CD8-positive, alpha-beta memory T cell (primary cell): ENCODE measurements around the gene NTM. TPM values are rescaled to one million over a fixed set of nuclear protein-coding genes. Genes with fewer than 3 reads are reported as not detected.
"Not testable (repeated sequence)": the region's sequence is repeated elsewhere in the genome, so short reads cannot be mapped to it uniquely, and the experiment has no call there.

Source experiments
- CTCF ChIA-PET: fragments of 350-600 bp; sonication (Branson Sonifier 250); formaldehyde crosslinking; loops from one replicate; lab custom pipeline; 2021; ENCODE audit warnings: antibody characterized with exemption; lab: Charles Lee
- POLR2A ChIA-PET: fragments of 350-600 bp; sonication (Branson Sonifier 250); formaldehyde crosslinking; loops from one replicate; lab custom pipeline; 2021; ENCODE audit warnings: antibody characterized with exemption; lab: Charles Lee
- DNase-seq, 5 donors: peaks; one replicate each; pipeline versions ENCODE4 v3.0.0 to v3.0.0-alpha.2; 2020 to 2022; ENCODE audit warnings: mixed read lengths in 1 of 5
- H3K27ac ChIP-seq: one replicate; pipeline ENCODE4 v1.7.0; 2013; ENCODE audit warnings: low read depth, mild to moderate bottlenecking, low read length, moderate library complexity
- H3K27me3 ChIP-seq: 2 replicates; pipeline ENCODE4 v1.7.0; 2013; ENCODE audit warnings: low read length, mild to moderate bottlenecking; ENCODE audit not compliant: insufficient read depth, poor library complexity, severe bottlenecking
- H3K36me3 ChIP-seq: 2 replicates; pipeline ENCODE4 v1.7.0; 2013; ENCODE audit warnings: mild to moderate bottlenecking, low read length, moderate library complexity; ENCODE audit not compliant: insufficient read depth
- H3K4me1 ChIP-seq: 2 replicates; pipeline ENCODE4 v1.7.0; 2013; ENCODE audit warnings: mild to moderate bottlenecking, low read length, moderate library complexity; ENCODE audit not compliant: insufficient read depth
- H3K4me3 ChIP-seq: 2 replicates; pipeline ENCODE4 v1.7.0; 2013; ENCODE audit warnings: mild to moderate bottlenecking, low read length
- H3K9me3 ChIP-seq: 2 replicates; pipeline ENCODE4 v1.7.0; 2013; ENCODE audit warnings: mild to moderate bottlenecking, low read length
- H3K27ac Mint-ChIP-seq, 8 donors: one replicate each; pipeline ENCODE4 v1.8.0; 2020 to 2021; ENCODE audit warnings: mixed read lengths in 8 of 8, mild to moderate bottlenecking in 6 of 8, inconsistent platforms in 3 of 8, moderate library complexity in 3 of 8
- H3K27me3 Mint-ChIP-seq, 2 donors: one replicate each; pipeline ENCODE4 v1.8.0; 2020 to 2021; ENCODE audit warnings: mixed read lengths in 2 of 2, mild to moderate bottlenecking in 1 of 2, moderate library complexity in 1 of 2
- H3K36me3 Mint-ChIP-seq, 3 donors: one replicate each; pipeline ENCODE4 v1.8.0; 2020 to 2021; ENCODE audit warnings: mixed read lengths in 3 of 3, inconsistent platforms in 1 of 3, mild to moderate bottlenecking in 1 of 3
- H3K4me1 Mint-ChIP-seq, 3 donors: one replicate each; pipeline ENCODE4 v1.8.0; 2020 to 2021; ENCODE audit warnings: mixed read lengths in 3 of 3, inconsistent platforms in 1 of 3, mild to moderate bottlenecking in 1 of 3
- H3K4me3 Mint-ChIP-seq, 7 donors: one replicate each; pipeline ENCODE4 v1.8.0; 2020 to 2021; ENCODE audit warnings: mixed read lengths in 7 of 7, mild to moderate bottlenecking in 6 of 7, moderate library complexity in 4 of 7, inconsistent platforms in 2 of 7
- H3K9me3 Mint-ChIP-seq, 5 donors: one replicate each; pipeline ENCODE4 v1.8.0; 2020 to 2022; ENCODE audit warnings: mixed read lengths in 5 of 5, mild to moderate bottlenecking in 3 of 5, moderate library complexity in 2 of 5, inconsistent platforms in 1 of 5
- polyA plus RNA-seq: library from polyadenylated mRNA; unstranded; fragments of 300-500 nt; fragmentation: Illumina TruSeq; gene quantifications from one replicate; pipeline ENCODE4 v1.2.3, GENCODE V29; 2021
- total RNA-seq, 2 experiments: library from RNA; stranded (reverse); gene quantifications; one replicate each; pipeline ENCODE4 v1.2.3, GENCODE V29; 2021

Gene NTM
- total and polyA plus RNA-seq, 3 experiments from 2014 or later, result not detected

GRCh38 chr11:131341900-131342299, 28.5 kb upstream of the NTM start:
- H3K4me1 ChIP-seq, H3K9me3 ChIP-seq, H3K27me3 ChIP-seq, H3K4me3 ChIP-seq, DNase-seq, H3K4me3 Mint-ChIP-seq, H3K4me1 Mint-ChIP-seq, H3K36me3 Mint-ChIP-seq, H3K27ac Mint-ChIP-seq, H3K36me3 ChIP-seq, POLR2A ChIA-PET, H3K27me3 Mint-ChIP-seq, H3K9me3 Mint-ChIP-seq, CTCF ChIA-PET, H3K27ac ChIP-seq: not testable (repeated sequence)

DNA sequence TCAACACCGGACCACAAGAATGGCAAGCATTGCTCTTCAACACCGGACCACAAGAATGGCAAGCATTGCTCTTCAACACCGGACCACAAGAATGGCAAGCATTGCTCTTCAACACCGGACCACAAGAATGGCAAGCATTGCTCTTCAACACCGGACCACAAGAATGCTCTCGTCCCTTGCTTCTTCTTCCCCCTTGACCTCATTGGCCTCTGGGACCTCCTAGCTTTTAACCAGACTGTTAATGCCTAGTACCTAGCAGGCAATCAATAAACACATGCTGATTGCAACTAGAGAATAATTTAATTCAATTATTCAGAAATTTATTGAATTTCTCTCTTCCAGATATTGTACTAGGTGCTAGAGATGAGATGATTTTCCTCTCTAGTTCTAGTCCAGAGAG, 28.0 kb upstream of the NTM start:
- H3K27ac Mint-ChIP-seq, H3K9me3 Mint-ChIP-seq, H3K27me3 Mint-ChIP-seq, H3K4me3 Mint-ChIP-seq, H3K4me1 ChIP-seq, H3K9me3 ChIP-seq, DNase-seq, H3K27ac ChIP-seq, H3K36me3 Mint-ChIP-seq, H3K4me1 Mint-ChIP-seq, H3K36me3 ChIP-seq, H3K27me3 ChIP-seq, CTCF ChIA-PET, POLR2A ChIA-PET, H3K4me3 ChIP-seq: not testable (repeated sequence)

DNA sequence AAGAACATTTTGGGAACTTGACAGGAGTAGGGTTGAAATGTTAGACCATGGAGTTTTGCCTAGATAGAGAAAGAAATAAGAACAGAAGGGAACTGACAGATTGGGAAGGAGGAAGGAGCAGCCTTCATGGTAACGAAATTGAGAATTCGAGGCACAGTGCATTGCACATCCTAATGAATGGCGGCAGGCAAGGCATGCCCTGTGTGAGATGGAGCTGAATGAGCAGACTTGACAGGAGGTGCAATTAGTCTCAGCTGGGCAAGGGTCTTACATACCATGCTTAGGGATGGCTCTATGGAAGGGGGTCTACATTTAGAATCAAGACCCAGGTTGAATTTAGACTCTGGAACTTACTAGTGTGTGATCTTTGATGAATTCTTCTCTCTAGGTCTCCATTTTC, 25.0 kb upstream of the NTM start:
- Mint-ChIP-seq H3K36me3 (no peaks in the 10 kb centered on the region), H3K27ac (no peak overlapping the region), H3K27me3 (no peaks in the 10 kb centered on the region), H3K4me1 (no peaks in the 10 kb centered on the region), H3K4me3 (no peak overlapping the region), H3K9me3 (peaks cover 0 to 6% (median 3%) of the 10 kb centered on the region in 5 donors)
- Histone ChIP-seq H3K27me3 (no peaks in the 10 kb centered on the region), H3K36me3 (no peaks in the 10 kb centered on the region), H3K9me3 (no peaks in the 10 kb centered on the region), H3K4me3 (no peak overlapping the region), H3K4me1 (no peaks in the 10 kb centered on the region), H3K27ac (no peak overlapping the region)
- ChIA-PET CTCF (no interaction called here), POLR2A (no interaction called here)
- DNase-seq, result no peak

DNA sequence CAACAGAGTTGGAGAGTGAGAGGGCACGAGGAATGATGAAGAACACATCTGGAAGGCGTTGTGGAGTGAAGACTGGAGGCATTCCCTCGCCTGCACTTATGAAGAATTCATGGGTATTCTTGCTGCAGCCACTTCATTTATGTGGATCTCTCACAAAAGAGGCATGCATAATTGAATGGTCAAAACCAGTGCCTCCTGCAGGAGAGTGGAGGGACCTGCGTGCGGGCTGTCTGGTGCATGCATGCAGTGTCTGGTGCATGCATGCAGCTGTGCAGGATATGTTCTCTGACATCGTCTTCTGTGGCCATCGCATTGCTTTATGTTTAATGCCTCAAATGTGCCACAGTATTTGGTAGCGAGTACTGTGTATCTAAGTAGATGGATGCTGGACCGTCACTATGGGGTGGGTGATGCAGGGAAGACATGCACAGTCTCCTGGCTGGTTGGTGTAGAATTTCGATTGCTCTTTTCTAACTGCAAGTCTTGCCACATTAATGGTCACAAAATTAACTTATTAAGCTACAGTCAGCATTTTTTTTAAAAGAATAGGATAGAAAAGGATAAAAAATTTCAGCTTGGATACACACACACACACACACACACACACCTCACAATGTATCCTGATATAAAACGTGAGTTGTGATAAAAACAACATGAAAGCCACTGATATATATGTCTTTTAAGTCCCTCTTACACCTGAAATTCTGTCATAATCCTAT, 20.9 kb upstream of the NTM start:
- no peak overlapping the region for H3K4me3 Mint-ChIP-seq
- H3K36me3 Mint-ChIP-seq, result no peaks in the 10 kb centered on the region
- Histone ChIP-seq H3K27me3 (no peaks in the 10 kb centered on the region), H3K9me3 (no peaks in the 10 kb centered on the region), H3K4me1 (no peaks in the 10 kb centered on the region), H3K4me3 (no peak overlapping the region), H3K27ac (no peak overlapping the region), H3K36me3 (no peaks in the 10 kb centered on the region)
- H3K27ac Mint-ChIP-seq, result no peak overlapping the region
- POLR2A ChIA-PET, result no interaction called here
- peaks cover 0 to 1% of the 10 kb centered on the region in 2 donors for H3K27me3 Mint-ChIP-seq
- CTCF ChIA-PET, result no interaction called here
- peaks cover 0 to 11% (median 3%) of the 10 kb centered on the region in 5 donors for H3K9me3 Mint-ChIP-seq
- no peaks in the 10 kb centered on the region for H3K4me1 Mint-ChIP-seq
- no peak for DNase-seq

DNA sequence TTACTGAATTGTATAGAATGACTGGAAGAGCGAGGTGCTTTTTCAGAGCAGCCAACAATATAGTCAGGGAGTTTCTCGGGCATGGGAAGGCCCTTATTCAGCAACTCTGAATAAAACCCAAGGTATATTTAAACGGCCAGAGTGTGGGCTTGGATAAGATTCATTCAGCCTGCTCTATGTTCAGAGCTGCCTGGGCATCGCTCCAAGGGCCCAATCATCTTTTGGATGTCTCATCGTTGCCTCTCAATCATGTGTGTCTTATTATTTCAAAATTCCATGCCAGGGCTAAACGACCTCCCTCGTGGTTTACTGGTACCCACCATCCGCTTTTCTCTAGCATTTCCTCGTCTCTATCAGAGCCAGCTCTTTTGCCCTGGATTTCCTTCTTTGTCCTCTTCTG, 19.5 kb upstream of the NTM start:
- H3K4me1 ChIP-seq, result no peaks in the 10 kb centered on the region
- Mint-ChIP-seq H3K9me3 (peaks cover 0 to 11% (median 3%) of the 10 kb centered on the region in 5 donors), H3K27me3 (peaks cover 0 to 1% of the 10 kb centered on the region in 2 donors), H3K4me1 (no peaks in the 10 kb centered on the region), H3K27ac (no peak overlapping the region), H3K36me3 (no peaks in the 10 kb centered on the region), H3K4me3 (no peak overlapping the region)
- DNase-seq, result no peak
- no peak overlapping the region for H3K27ac ChIP-seq
- no peak overlapping the region for H3K4me3 ChIP-seq
- POLR2A ChIA-PET, result no interaction called here
- CTCF ChIA-PET, result no interaction called here
- no peaks in the 10 kb centered on the region for H3K27me3 ChIP-seq
- H3K9me3 ChIP-seq, result no peaks in the 10 kb centered on the region
- H3K36me3 ChIP-seq, result no peaks in the 10 kb centered on the region

DNA sequence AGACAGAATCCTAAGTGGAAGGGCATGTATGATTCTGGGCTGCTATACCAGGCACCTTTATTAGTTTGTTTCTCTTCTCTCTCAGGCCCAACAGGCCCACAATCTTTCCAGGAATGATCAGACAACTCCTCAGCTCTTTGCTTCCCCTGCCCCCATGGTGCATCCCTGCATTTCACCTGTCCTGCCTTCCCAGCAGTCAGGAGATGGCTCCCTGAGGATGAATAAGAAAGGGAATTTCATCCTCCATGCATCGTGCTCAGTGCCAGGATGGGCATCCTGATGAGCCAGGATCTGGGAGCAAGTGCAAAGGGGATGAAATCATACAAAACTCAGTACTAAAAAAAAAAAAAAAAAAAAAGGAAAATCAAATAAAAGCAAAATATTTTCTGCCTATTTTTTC, 18.6 kb upstream of the NTM start:
- no peaks in the 10 kb centered on the region for H3K9me3 ChIP-seq
- H3K36me3 Mint-ChIP-seq, result no peaks in the 10 kb centered on the region
- no peaks in the 10 kb centered on the region for H3K27me3 ChIP-seq
- H3K4me3 Mint-ChIP-seq, result no peak overlapping the region
- no peaks in the 10 kb centered on the region for H3K36me3 ChIP-seq
- no peak overlapping the region for H3K4me3 ChIP-seq
- H3K9me3 Mint-ChIP-seq, result peaks cover 0 to 11% (median 3%) of the 10 kb centered on the region in 5 donors
- H3K27ac Mint-ChIP-seq, result no peak overlapping the region
- CTCF ChIA-PET, result no interaction called here
- H3K27ac ChIP-seq, result no peak overlapping the region
- peaks cover 0 to 1% of the 10 kb centered on the region in 2 donors for H3K27me3 Mint-ChIP-seq
- POLR2A ChIA-PET, result no interaction called here
- H3K4me1 Mint-ChIP-seq, result no peaks in the 10 kb centered on the region
- DNase-seq, result no peak
- no peaks in the 10 kb centered on the region for H3K4me1 ChIP-seq

DNA sequence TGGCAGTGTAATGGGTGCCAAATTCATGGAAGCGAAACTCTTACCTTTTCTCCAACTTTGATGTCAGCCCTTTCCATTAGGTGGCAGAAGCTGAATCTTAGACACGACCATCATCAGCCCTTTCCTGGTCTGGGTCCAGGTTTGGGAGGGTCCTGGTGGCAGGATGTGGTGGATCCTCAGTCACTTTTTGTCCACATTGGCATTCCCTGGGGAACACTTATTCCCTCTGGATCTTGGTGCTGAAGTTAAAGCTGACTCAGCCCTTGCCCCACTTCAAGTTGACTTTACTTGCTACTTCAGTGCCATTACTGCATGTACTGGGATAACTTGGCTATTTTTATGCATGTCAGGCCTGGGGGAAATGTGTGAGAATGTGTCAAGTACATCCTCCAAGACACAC, 16.6 kb upstream of the NTM start:
- H3K27ac ChIP-seq, result no peak overlapping the region
- ChIA-PET POLR2A (no interaction called here), CTCF (no interaction called here)
- H3K9me3 ChIP-seq, result no peaks in the 10 kb centered on the region
- no peak overlapping the region for H3K27ac Mint-ChIP-seq
- H3K4me3 Mint-ChIP-seq, result no peak overlapping the region
- peaks cover 0 to 1% of the 10 kb centered on the region in 2 donors for H3K27me3 Mint-ChIP-seq
- no peaks in the 10 kb centered on the region for H3K27me3 ChIP-seq
- no peak for DNase-seq
- no peaks in the 10 kb centered on the region for H3K4me1 Mint-ChIP-seq
- no peaks in the 10 kb centered on the region for H3K4me1 ChIP-seq
- H3K36me3 ChIP-seq, result no peaks in the 10 kb centered on the region
- peaks cover 0 to 8% (median 2%) of the 10 kb centered on the region in 5 donors for H3K9me3 Mint-ChIP-seq
- no peaks in the 10 kb centered on the region for H3K36me3 Mint-ChIP-seq
- H3K4me3 ChIP-seq, result no peak overlapping the region

GRCh38 chr11:131354251-131354701, 16.1 kb upstream of the NTM start:
- POLR2A ChIA-PET, result no interaction called here

More at GRCh38 chr11:131354251-131354701, 16.1 kb upstream of the NTM start:
- DNase-seq, result no peak
- Mint-ChIP-seq H3K27ac (no peak overlapping the region), H3K4me1 (no peaks in the 10 kb centered on the region), H3K9me3 (peaks cover 0 to 8% (median 2%) of the 10 kb centered on the region in 5 donors), H3K4me3 (no peak overlapping the region), H3K36me3 (no peaks in the 10 kb centered on the region), H3K27me3 (peaks cover 0 to 1% of the 10 kb centered on the region in 2 donors)
- CTCF ChIA-PET, result no interaction called here
- Histone ChIP-seq H3K36me3 (no peaks in the 10 kb centered on the region), H3K27me3 (no peaks in the 10 kb centered on the region), H3K27ac (no peak overlapping the region), H3K4me3 (no peak overlapping the region), H3K4me1 (no peaks in the 10 kb centered on the region), H3K9me3 (no peaks in the 10 kb centered on the region)
